IMR-90 (cell line): ENCODE results near the gene EPAS1. TPM values are rescaled to one million over a fixed set of nuclear protein-coding genes. Genes with fewer than 3 reads are reported as not detected.

Source experiments
- ATAC-seq: fragments of 200-7000 bp; cut with Tn5 transposase; 2 replicates; pipeline ENCODE4 v1.9.1; 2020; ENCODE audit warnings: low read depth, mild to moderate bottlenecking, moderate library complexity
- BruUV-seq: library from RNA; stranded (reverse); fragments of 400-500 nt; replicated peaks from 2 replicates; lab custom pipeline; 2021; lab: Mats Ljungman, UMichigan
- CTCF ChIA-PET: fragments of 300-600 bp; formaldehyde crosslinking; extraction: SDS; loops from one replicate; lab custom pipeline; 2021; ENCODE audit warnings: antibody characterized with exemption; lab: Yijun Ruan, JAX
- POLR2A ChIA-PET: fragments of 300-600 bp; sonication (Branson Sonifier 250); formaldehyde crosslinking; loops from one replicate; lab custom pipeline; 2022; ENCODE audit warnings: antibody characterized with exemption; ENCODE audit not compliant: unreplicated experiment; lab: Charles Lee
- DNase-seq: peaks from one replicate; pipeline ENCODE4 v3.0.0; 2013
- H2AFZ ChIP-seq: replicated peaks from 2 replicates; pipeline ENCODE3; 2013; ENCODE audit warnings: low read length, mild to moderate bottlenecking; ENCODE audit not compliant: poor library complexity
- H2AK5ac ChIP-seq: 2 replicates; pipeline ENCODE4 v1.6.1; 2013; ENCODE audit warnings: low read depth, low read length, inconsistent platforms
- H2AK9ac ChIP-seq: replicated peaks from 2 replicates; pipeline ENCODE3; 2013; ENCODE audit warnings: mild to moderate bottlenecking, low read depth, low read length, moderate library complexity; ENCODE audit not compliant: poor library complexity
- H2BK120ac ChIP-seq: 2 replicates; pipeline ENCODE4 v1.6.1; 2013; ENCODE audit warnings: low read depth, low read length, inconsistent platforms
- H2BK15ac ChIP-seq: 3 replicates; pipeline ENCODE4 v1.6.1; 2013; ENCODE audit warnings: low read depth, low read length, inconsistent platforms
- H2BK20ac ChIP-seq: 2 replicates; pipeline ENCODE4 v1.6.1; 2013; ENCODE audit warnings: low read depth, mild to moderate bottlenecking, inconsistent platforms, low read length, moderate library complexity
- H2BK5ac ChIP-seq: 2 replicates; pipeline ENCODE4 v1.6.1; 2013; ENCODE audit warnings: mild to moderate bottlenecking, low read depth, low read length, inconsistent platforms; ENCODE audit not compliant: poor library complexity, severe bottlenecking
- H3K14ac ChIP-seq: replicated peaks from 2 replicates; pipeline ENCODE4 v1.6.1; 2013; ENCODE audit warnings: low read depth, low read length, inconsistent platforms
- H3K18ac ChIP-seq: 2 replicates; pipeline ENCODE4 v1.6.1; 2013; ENCODE audit warnings: low read depth, low read length, control low read depth
- H3K23ac ChIP-seq: 2 replicates; pipeline ENCODE4 v1.6.1; 2013; ENCODE audit warnings: low read depth, low read length, inconsistent platforms
- H3K27ac ChIP-seq: 2 replicates; pipeline ENCODE4 v1.5.1; 2013; ENCODE audit warnings: mild to moderate bottlenecking, control low read depth, low read length; ENCODE audit not compliant: insufficient read depth
- H3K27me3 ChIP-seq: 2 replicates; pipeline ENCODE4 v1.6.1; 2013; ENCODE audit warnings: low read length; ENCODE audit not compliant: control insufficient read depth, insufficient read depth
- H3K36me3 ChIP-seq: 2 replicates; pipeline ENCODE4 v1.6.1; 2013; ENCODE audit warnings: low read length, mixed read lengths; ENCODE audit not compliant: control insufficient read depth, insufficient read depth
- H3K4ac ChIP-seq: 2 replicates; pipeline ENCODE4 v1.6.1; 2013; ENCODE audit warnings: low read depth, low read length, inconsistent platforms
- H3K4me1 ChIP-seq: 2 replicates; pipeline ENCODE4 v1.6.1; 2013; ENCODE audit warnings: low read length, mixed read lengths; ENCODE audit not compliant: control insufficient read depth, insufficient read depth
- H3K4me2 ChIP-seq: 2 replicates; pipeline ENCODE4 v1.6.1; 2013; ENCODE audit warnings: low read depth, mild to moderate bottlenecking, control low read depth, low read length, moderate library complexity
- H3K4me3 ChIP-seq: 2 replicates; pipeline ENCODE4 v1.5.1; 2013; ENCODE audit warnings: low read depth, mild to moderate bottlenecking, control low read depth, low read length, moderate library complexity; ENCODE audit not compliant: insufficient read depth
- H3K56ac ChIP-seq: 2 replicates; pipeline ENCODE4 v1.6.1; 2013; ENCODE audit warnings: low read length, inconsistent platforms; ENCODE audit not compliant: insufficient read depth; ENCODE audit errors: extremely low read depth
- H3K79me1 ChIP-seq, 2 experiments: 2 replicates each; pipeline ENCODE4 v1.6.1; 2013; ENCODE audit warnings: low read length in 2 of 2, inconsistent platforms in 1 of 2, low read depth in 1 of 2
- H3K9ac ChIP-seq: 2 replicates; pipeline ENCODE4 v1.6.1; 2013; ENCODE audit warnings: low read depth, low read length, control low read depth
- H3K9me1 ChIP-seq: 2 replicates; pipeline ENCODE4 v1.6.1; 2013; ENCODE audit warnings: low read length, inconsistent platforms; ENCODE audit not compliant: insufficient read depth
- H3K9me3 ChIP-seq: 2 replicates; pipeline ENCODE4 v1.6.1; 2013; ENCODE audit warnings: low read length; ENCODE audit not compliant: control insufficient read depth, insufficient read depth
- H4K20me1 ChIP-seq: 2 replicates; pipeline ENCODE4 v1.6.1; 2013; ENCODE audit warnings: low read length, inconsistent platforms; ENCODE audit not compliant: insufficient read depth
- H4K5ac ChIP-seq: 2 replicates; pipeline ENCODE4 v1.6.1; 2013; ENCODE audit warnings: mild to moderate bottlenecking, low read depth, low read length, control low read depth
- H4K8ac ChIP-seq, 2 experiments: 2 replicates each; pipeline ENCODE4 v1.6.1; 2013; ENCODE audit warnings: low read depth in 2 of 2, low read length in 2 of 2, control low read depth in 1 of 2, inconsistent platforms in 1 of 2
- H4K91ac ChIP-seq: 2 replicates; pipeline ENCODE4 v1.6.1; 2013; ENCODE audit warnings: low read depth, low read length, inconsistent platforms; ENCODE audit not compliant: insufficient read depth
- BHLHE40 ChIP-seq: fragments of 150-350 bp; IDR thresholded peaks from 2 replicates; pipeline ENCODE4 v1.6.1; 2016; ENCODE audit warnings: mild to moderate bottlenecking, low read depth, low read length
- CEBPB ChIP-seq: IDR thresholded peaks from 2 replicates; pipeline ENCODE4 v1.6.1; 2012; ENCODE audit warnings: low read depth, low read length, improper control_type of control experiment
- NFE2L2 ChIP-seq: fragments of 150-350 bp; IDR thresholded peaks from 2 replicates; pipeline ENCODE4 v1.6.1; 2016; ENCODE audit warnings: low read depth, mild to moderate bottlenecking, low read length
- RCOR1 ChIP-seq: IDR thresholded peaks from 2 replicates; pipeline ENCODE4 v1.6.1; 2012; ENCODE audit warnings: mild to moderate bottlenecking, low read length, improper control_type of control experiment; ENCODE audit not compliant: insufficient replicate concordance
- RFX5 ChIP-seq: IDR thresholded peaks from 2 replicates; pipeline ENCODE4 v1.8.0; 2012; ENCODE audit warnings: low read depth, mild to moderate bottlenecking, low read length, moderate library complexity
- SMC3 ChIP-seq: fragments of 150-350 bp; IDR thresholded peaks from 2 replicates; pipeline ENCODE4 v1.6.1; 2016; ENCODE audit warnings: low read depth, mild to moderate bottlenecking, antibody characterized with exemption, low read length, moderate library complexity
- WGBS, 2 experiments: methylation state at CpG; one replicate each; pipeline versions ENCODE4 v1.1.5 to v1.1.7; 2013; ENCODE audit warnings: missing lambda C conversion rate in 2 of 2; ENCODE audit not compliant: insufficient read length in 1 of 2; ENCODE audit errors: extremely low coverage in 2 of 2; 5-methylcytosine and 5-hydroxymethylcytosine counted together
- dilution Hi-C: fragments of 300-500 bp; cut with HindIII; formaldehyde crosslinking; loops from one replicate; pipeline ENCODE4 v1.14.3; 2018; ENCODE audit warnings: low sequenced_read_pairs; ENCODE audit not compliant: unreplicated experiment
- in situ Hi-C: fragments of 300-500 bp; cut with MboI; formaldehyde crosslinking; loops from 3 replicates; pipeline ENCODE4 v1.14.3; 2019; ENCODE audit warnings: low sequenced_read_pairs, inconsistent platforms, mixed read lengths
- intact Hi-C: fragments of 100-400 bp; cut with micrococcal nuclease; formaldehyde crosslinking; loops from 2 replicates; pipeline ENCODE4 v1.10.0; 2022
- polyA plus RNA-seq, 3 experiments: library from polyadenylated mRNA; depleted of rRNA; stranded (reverse); fragments of >200 nt; gene quantifications; 2 replicates each; pipeline ENCODE4 v1.2.3, GENCODE V29; 2012; ENCODE audit warnings: low replicate concordance in 1 of 3
- total RNA-seq: library from RNA; depleted of rRNA; stranded (reverse); fragments of >200 nt; gene quantifications from 2 replicates; pipeline ENCODE4 v1.2.3, GENCODE V29; 2012
- TF ChIP-seq, protein P1 (sequence below): conservative IDR thresholded peaks from 2 replicates; pipeline ENCODE4 v1.5.1; 2012; ENCODE audit warnings: mild to moderate bottlenecking, low read depth, low read length, improper control_type of control experiment
- TF ChIP-seq, protein P2 (sequence below): fragments of 150-350 bp; IDR thresholded peaks from 2 replicates; pipeline ENCODE4 v1.6.1; 2017; ENCODE audit warnings: mild to moderate bottlenecking, antibody characterized with exemption, low read length, low read depth
- TF ChIP-seq, protein P3 (sequence below): fragments of 150-350 bp; IDR thresholded peaks from 2 replicates; pipeline ENCODE4 v1.6.1; 2016; ENCODE audit warnings: low read depth, mild to moderate bottlenecking, low read length, moderate library complexity, borderline replicate concordance

EPAS1 gene
- total and polyA plus RNA-seq, 2 of the 4 experiments (the other 2 are of a cell fraction) = 40.7 to 120 TPM

DNA sequence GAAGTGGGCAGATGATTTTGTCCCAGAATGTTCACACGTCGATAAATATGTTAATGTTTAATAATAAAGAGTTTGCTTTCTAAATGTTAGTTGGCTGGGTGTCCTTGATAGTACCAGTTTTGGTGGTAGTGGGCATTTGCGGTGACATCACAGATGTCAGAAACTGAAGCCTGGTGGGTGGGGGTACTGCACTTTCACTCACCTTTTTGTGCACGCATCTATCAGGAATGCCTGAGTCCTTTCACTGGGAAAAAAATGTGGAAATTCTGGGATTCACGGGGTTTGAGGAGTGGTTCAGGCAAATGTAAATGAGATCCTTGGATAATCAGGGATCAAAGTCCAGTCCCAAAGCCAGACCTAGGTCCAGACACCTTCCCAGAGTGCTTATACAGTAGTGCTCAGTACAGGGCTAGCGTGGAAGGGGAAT lies 3.2 kb downstream of the EPAS1 start:
- H2BK15ac ChIP-seq = no peak overlapping the region
- H3K9me3 ChIP-seq = no peaks in the 10 kb centered on the region
- H2BK120ac ChIP-seq = no peak overlapping the region
- no peak overlapping the region; the same call in 1 of the 2 replicates for H2BK20ac ChIP-seq
- DNase-seq (no peak), ATAC-seq (no peak)
- peak overlapping the region; percentile 86; the same call in 1 of the 2 replicates for H3K14ac ChIP-seq
- no peak for TF ChIP-seq BHLHE40
- no peak for TF ChIP-seq CEBPB
- no peak for TF ChIP-seq RFX5
- TF ChIP-seq, protein P1, sequence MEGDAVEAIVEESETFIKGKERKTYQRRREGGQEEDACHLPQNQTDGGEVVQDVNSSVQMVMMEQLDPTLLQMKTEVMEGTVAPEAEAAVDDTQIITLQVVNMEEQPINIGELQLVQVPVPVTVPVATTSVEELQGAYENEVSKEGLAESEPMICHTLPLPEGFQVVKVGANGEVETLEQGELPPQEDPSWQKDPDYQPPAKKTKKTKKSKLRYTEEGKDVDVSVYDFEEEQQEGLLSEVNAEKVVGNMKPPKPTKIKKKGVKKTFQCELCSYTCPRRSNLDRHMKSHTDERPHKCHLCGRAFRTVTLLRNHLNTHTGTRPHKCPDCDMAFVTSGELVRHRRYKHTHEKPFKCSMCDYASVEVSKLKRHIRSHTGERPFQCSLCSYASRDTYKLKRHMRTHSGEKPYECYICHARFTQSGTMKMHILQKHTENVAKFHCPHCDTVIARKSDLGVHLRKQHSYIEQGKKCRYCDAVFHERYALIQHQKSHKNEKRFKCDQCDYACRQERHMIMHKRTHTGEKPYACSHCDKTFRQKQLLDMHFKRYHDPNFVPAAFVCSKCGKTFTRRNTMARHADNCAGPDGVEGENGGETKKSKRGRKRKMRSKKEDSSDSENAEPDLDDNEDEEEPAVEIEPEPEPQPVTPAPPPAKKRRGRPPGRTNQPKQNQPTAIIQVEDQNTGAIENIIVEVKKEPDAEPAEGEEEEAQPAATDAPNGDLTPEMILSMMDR = no peak
- TF ChIP-seq, protein P2, sequence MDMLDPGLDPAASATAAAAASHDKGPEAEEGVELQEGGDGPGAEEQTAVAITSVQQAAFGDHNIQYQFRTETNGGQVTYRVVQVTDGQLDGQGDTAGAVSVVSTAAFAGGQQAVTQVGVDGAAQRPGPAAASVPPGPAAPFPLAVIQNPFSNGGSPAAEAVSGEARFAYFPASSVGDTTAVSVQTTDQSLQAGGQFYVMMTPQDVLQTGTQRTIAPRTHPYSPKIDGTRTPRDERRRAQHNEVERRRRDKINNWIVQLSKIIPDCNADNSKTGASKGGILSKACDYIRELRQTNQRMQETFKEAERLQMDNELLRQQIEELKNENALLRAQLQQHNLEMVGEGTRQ = no peak
- TF ChIP-seq, protein P3, sequence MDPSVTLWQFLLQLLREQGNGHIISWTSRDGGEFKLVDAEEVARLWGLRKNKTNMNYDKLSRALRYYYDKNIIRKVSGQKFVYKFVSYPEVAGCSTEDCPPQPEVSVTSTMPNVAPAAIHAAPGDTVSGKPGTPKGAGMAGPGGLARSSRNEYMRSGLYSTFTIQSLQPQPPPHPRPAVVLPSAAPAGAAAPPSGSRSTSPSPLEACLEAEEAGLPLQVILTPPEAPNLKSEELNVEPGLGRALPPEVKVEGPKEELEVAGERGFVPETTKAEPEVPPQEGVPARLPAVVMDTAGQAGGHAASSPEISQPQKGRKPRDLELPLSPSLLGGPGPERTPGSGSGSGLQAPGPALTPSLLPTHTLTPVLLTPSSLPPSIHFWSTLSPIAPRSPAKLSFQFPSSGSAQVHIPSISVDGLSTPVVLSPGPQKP = no peak
- TF ChIP-seq NFE2L2 = no peak
- no peak for TF ChIP-seq SMC3
- no peak for TF ChIP-seq RCOR1
- H2BK5ac ChIP-seq = no peak overlapping the region
- H3K79me1 ChIP-seq = peaks cover 14 to 59% of the 10 kb centered on the region in 2 experiments
- no peak overlapping the region for H3K27ac ChIP-seq
- H3K56ac ChIP-seq = no peak overlapping the region
- ChIA-PET CTCF (no interaction called here), POLR2A (no interaction called here)
- dilution Hi-C loops (no loop called here), intact Hi-C loops (loop anchor here (5.0 kb wide), 1 partner anchor 42 kb away; no protein-coding TSS in a partner anchor), in situ Hi-C loops (loop anchor here (25.0 kb wide), 1 partner anchor 663 kb away; no protein-coding TSS in a partner anchor)
- H3K4me3 ChIP-seq = peak overlapping the region; percentile 87
- peaks cover 13% of the 10 kb centered on the region; the same call in 1 of the 2 replicates for H3K4me1 ChIP-seq
- H4K91ac ChIP-seq = no peak overlapping the region
- H4K20me1 ChIP-seq = peaks cover 77% of the 10 kb centered on the region
- H3K9me1 ChIP-seq = peaks cover 11% of the 10 kb centered on the region; the same call in 1 of the 2 replicates
- no peak overlapping the region for H2AK9ac ChIP-seq
- no peak overlapping the region for H2AFZ ChIP-seq
- peak overlapping the region; percentile 62 for H3K4me2 ChIP-seq
- peak overlapping the region; percentile 92 for H3K9ac ChIP-seq
- H3K18ac ChIP-seq = no peak overlapping the region
- H3K4ac ChIP-seq = 0 out of 2 replicates have a peak overlapping the region, but pooled peaks have one; percentile 8
- no peaks in the 10 kb centered on the region for H3K27me3 ChIP-seq
- H2AK5ac ChIP-seq = no peak overlapping the region
- peak overlapping the region; percentile 88; the same call in 1 of the 2 replicates for H3K23ac ChIP-seq
- peaks cover 8% of the 10 kb centered on the region for H3K36me3 ChIP-seq
- BruUV-seq = no TSS peak
- 100% methylated on average over 1 of the region's 6 CpGs; no CpG with 5 or more reads in 1 of the 2 experiments for WGBS, 2 experiments
- peak overlapping the region in 1 of 2 experiments; percentile 4; a peak in 1 of 4 replicates for H4K8ac ChIP-seq
- H4K5ac ChIP-seq = no peak overlapping the region
